ENCODE results near the gene EVI5L. TPM values are rescaled to one million over a fixed set of nuclear protein-coding genes. Genes with fewer than 3 reads are reported as not detected.
A peak's percentile ranks its signal among the peaks of the same experiment; 100 is the strongest.

The EVI5L gene
- polyA plus RNA-seq, 1 donor from 2014 or later = 50.6 TPM

DNA sequence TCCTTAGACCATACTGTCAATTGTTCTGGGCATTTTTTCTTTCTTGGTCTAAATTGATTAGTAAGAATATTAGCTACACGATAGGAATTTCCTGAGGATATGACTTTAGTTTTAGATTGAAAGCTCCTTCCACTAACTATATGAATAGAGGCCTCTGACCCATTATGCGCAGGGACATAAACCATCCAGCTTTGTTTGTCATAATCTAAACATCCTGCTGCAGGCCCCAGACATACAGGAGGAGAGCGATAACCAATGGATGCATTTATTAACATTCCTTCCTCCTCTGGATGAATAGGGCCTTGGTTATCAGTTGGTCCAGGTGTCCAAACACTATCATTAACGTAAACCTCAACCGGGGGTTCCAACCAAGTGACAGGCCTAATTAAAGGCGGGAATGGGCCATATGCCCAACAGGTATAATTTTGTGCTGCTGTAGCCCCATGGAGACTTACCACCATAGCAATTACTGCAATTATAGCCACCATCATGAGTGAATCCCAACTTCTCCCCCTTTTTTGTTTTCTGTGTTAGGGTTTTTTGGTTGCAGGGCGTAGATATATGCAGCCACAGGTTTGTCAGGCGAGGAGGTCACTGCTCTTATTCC, 34.4 kb upstream of the EVI5L start:
- no peak overlapping the region for H2AFZ ChIP-seq (ENCODE audit: low read depth, low read length)
- H4K20me1 ChIP-seq (ENCODE audit: insufficient read depth) = no peaks in the 10 kb centered on the region
- H3K36me3 ChIP-seq (ENCODE audit: insufficient read depth, low read length) = no peaks in the 10 kb centered on the region
- H3K4me3 ChIP-seq (ENCODE audit: low read length) = no peak overlapping the region
- H3K27me3 ChIP-seq (ENCODE audit: insufficient read depth, low read depth, low read length) = peaks cover 3% of the 10 kb centered on the region
- no peaks in the 10 kb centered on the region for H3K79me2 ChIP-seq (replicated peaks; ENCODE audit: insufficient read depth, low read length)
- no peaks in the 10 kb centered on the region for H3K9me2 ChIP-seq (ENCODE audit: insufficient read depth, low read length)
- H3K9ac ChIP-seq (ENCODE audit: low read length) = no peak overlapping the region
- no peaks in the 10 kb centered on the region for H3F3A ChIP-seq (ENCODE audit: insufficient read depth, low read length, poor library complexity, severe bottlenecking)
- TF ChIP-seq EP300 (conservative IDR thresholded peaks at IDR 0.05; ENCODE audit: poor library complexity, severe bottlenecking) (no peak), MXI1 (conservative IDR thresholded peaks at IDR 0.05; ENCODE audit: poor library complexity, severe bottlenecking) (no peak), TAF1 (IDR thresholded peaks at IDR 0.05; ENCODE audit: low read depth) (no peak)
- TF ChIP-seq, protein P1, sequence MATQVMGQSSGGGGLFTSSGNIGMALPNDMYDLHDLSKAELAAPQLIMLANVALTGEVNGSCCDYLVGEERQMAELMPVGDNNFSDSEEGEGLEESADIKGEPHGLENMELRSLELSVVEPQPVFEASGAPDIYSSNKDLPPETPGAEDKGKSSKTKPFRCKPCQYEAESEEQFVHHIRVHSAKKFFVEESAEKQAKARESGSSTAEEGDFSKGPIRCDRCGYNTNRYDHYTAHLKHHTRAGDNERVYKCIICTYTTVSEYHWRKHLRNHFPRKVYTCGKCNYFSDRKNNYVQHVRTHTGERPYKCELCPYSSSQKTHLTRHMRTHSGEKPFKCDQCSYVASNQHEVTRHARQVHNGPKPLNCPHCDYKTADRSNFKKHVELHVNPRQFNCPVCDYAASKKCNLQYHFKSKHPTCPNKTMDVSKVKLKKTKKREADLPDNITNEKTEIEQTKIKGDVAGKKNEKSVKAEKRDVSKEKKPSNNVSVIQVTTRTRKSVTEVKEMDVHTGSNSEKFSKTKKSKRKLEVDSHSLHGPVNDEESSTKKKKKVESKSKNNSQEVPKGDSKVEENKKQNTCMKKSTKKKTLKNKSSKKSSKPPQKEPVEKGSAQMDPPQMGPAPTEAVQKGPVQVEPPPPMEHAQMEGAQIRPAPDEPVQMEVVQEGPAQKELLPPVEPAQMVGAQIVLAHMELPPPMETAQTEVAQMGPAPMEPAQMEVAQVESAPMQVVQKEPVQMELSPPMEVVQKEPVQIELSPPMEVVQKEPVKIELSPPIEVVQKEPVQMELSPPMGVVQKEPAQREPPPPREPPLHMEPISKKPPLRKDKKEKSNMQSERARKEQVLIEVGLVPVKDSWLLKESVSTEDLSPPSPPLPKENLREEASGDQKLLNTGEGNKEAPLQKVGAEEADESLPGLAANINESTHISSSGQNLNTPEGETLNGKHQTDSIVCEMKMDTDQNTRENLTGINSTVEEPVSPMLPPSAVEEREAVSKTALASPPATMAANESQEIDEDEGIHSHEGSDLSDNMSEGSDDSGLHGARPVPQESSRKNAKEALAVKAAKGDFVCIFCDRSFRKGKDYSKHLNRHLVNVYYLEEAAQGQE (IDR thresholded peaks at IDR 0.05; ENCODE audit: borderline replicate concordance) = no peak
- no peaks in the 10 kb centered on the region for H3K9me3 ChIP-seq (ENCODE audit: low read length)
- H3K27ac ChIP-seq (ENCODE audit: low read length) = no peak overlapping the region
- no peak overlapping the region for H3K4me2 ChIP-seq (ENCODE audit: low read length)

GRCh38 chr19:7799640-7800355, 30.2 kb upstream of the EVI5L start:
- Histone ChIP-seq H3K9me2 (ENCODE audit: insufficient read depth, low read length) (no peaks in the 10 kb centered on the region), H3F3A (ENCODE audit: insufficient read depth, low read length, poor library complexity, severe bottlenecking) (no peaks in the 10 kb centered on the region), H3K9ac (ENCODE audit: low read length) (no peak overlapping the region), H3K79me2 (replicated peaks; ENCODE audit: insufficient read depth, low read length) (no peaks in the 10 kb centered on the region), H3K27me3 (ENCODE audit: insufficient read depth, low read depth, low read length) (no peaks in the 10 kb centered on the region), H3K4me2 (ENCODE audit: low read length) (no peak overlapping the region), H3K4me3 (ENCODE audit: low read length) (peak overlapping the region; percentile 30), H3K9me3 (ENCODE audit: low read length) (no peaks in the 10 kb centered on the region), H3K36me3 (ENCODE audit: insufficient read depth, low read length) (no peaks in the 10 kb centered on the region), H3K27ac (ENCODE audit: low read length) (no peak overlapping the region), H4K20me1 (ENCODE audit: insufficient read depth) (no peaks in the 10 kb centered on the region), H2AFZ (ENCODE audit: low read depth, low read length) (no peak overlapping the region)
- no peak for TF ChIP-seq EZH2 (IDR thresholded peaks at IDR 0.05; ENCODE audit: borderline replicate concordance, insufficient read depth, low read length, poor library complexity, severe bottlenecking)
- TF ChIP-seq RAD21 (conservative IDR thresholded peaks at IDR 0.05) = peak; percentile 76
- peak; percentile 73 for TF ChIP-seq CTCF (IDR thresholded peaks at IDR 0.05; ENCODE audit: poor library complexity, severe bottlenecking)
- peak; percentile 77 for TF ChIP-seq SMC3 (conservative IDR thresholded peaks at IDR 0.05; ENCODE audit: poor library complexity)
